Endothelial cell of umbilical vein (primary cell): ENCODE measurements around the gene DCLK1. TPM values are rescaled to one million over a fixed set of nuclear protein-coding genes. Genes with fewer than 3 reads are reported as not detected.

Experiments used
- BruUV-seq: library from RNA; stranded (reverse); fragments of 400-500 nt; replicated peaks from 2 replicates; lab custom pipeline; 2021; lab: Mats Ljungman, UMichigan
- CTCF ChIA-PET: fragments of 300-600, 350-600 bp; sonication (Branson Sonifier 250); formaldehyde crosslinking; loops from one replicate; lab custom pipeline; 2021; ENCODE audit warnings: antibody characterized with exemption, inconsistent platforms; lab: Charles Lee
- POLR2A ChIA-PET: fragments of 300-600, 350-600 bp; sonication (Branson Sonifier 250); formaldehyde crosslinking; loops from one replicate; lab custom pipeline; 2021; ENCODE audit warnings: antibody characterized with exemption, inconsistent platforms; lab: Charles Lee
- DNase-seq: peaks from one replicate; pipeline ENCODE4 v3.0.0-alpha.2; 2011; ENCODE audit warnings: low read depth, low spot score
- FAIRE-seq: peaks from 2 replicates; lab custom pipeline; 2011; peaks lifted over from hg19 to GRCh38; lab: Jason Lieb, UNC
- H2AFZ ChIP-seq: 2 replicates; pipeline ENCODE4 v1.6.0; 2012; ENCODE audit warnings: low read depth, low read length, control low read depth, inconsistent platforms
- H3K27ac ChIP-seq: 2 replicates; pipeline ENCODE4 v1.5.1; 2011; ENCODE audit warnings: low read depth, mild to moderate bottlenecking, control low read depth, low read length, moderate library complexity; ENCODE audit not compliant: insufficient read depth
- H3K27me3 ChIP-seq, 2 experiments: 2 replicates each; pipeline versions ENCODE4 v1.6.0 to v1.6.1; 2011; ENCODE audit warnings: low read length in 2 of 2, mixed read lengths in 1 of 2; ENCODE audit not compliant: control insufficient read depth in 2 of 2, insufficient read depth in 2 of 2
- H3K36me3 ChIP-seq, 2 experiments: 2 replicates in 1 of 2; 3 replicates in 1 of 2; pipeline ENCODE4 v1.5.1; 2011; ENCODE audit warnings: low read length in 2 of 2, mild to moderate bottlenecking in 1 of 2, moderate library complexity in 1 of 2; ENCODE audit not compliant: control insufficient read depth in 2 of 2, insufficient read depth in 2 of 2; ENCODE audit errors: extremely low read depth in 1 of 2
- H3K4me1 ChIP-seq: 3 replicates; pipeline ENCODE4 v1.5.1; 2011; ENCODE audit warnings: mild to moderate bottlenecking, low read length; ENCODE audit not compliant: control insufficient read depth, insufficient read depth; ENCODE audit errors: extremely low read depth
- H3K4me2 ChIP-seq: 2 replicates; pipeline ENCODE4 v1.6.1; 2011; ENCODE audit warnings: low read length, control low read depth, mixed read lengths; ENCODE audit not compliant: insufficient read depth
- H3K4me3 ChIP-seq, 3 experiments: fragments of 200-600 bp in 1 of 3; sonication (generic), shearing (Covaris generic) in 1 of 3; replicated peaks in 1 of 3; 2 replicates each; pipeline ENCODE4 v1.5.1; 2011 to 2016; ENCODE audit warnings: control low read depth in 3 of 3, low read length in 3 of 3, mild to moderate bottlenecking in 2 of 3, inconsistent platforms in 1 of 3, low read depth in 1 of 3, moderate library complexity in 1 of 3; ENCODE audit not compliant: insufficient read depth in 1 of 3
- H3K79me2 ChIP-seq: 2 replicates; pipeline ENCODE4 v1.6.0; 2012; ENCODE audit warnings: low read length, inconsistent platforms; ENCODE audit not compliant: control insufficient read depth, insufficient read depth
- H3K9ac ChIP-seq: replicated peaks from 2 replicates; pipeline ENCODE3; 2011; ENCODE audit warnings: low read length, control low read depth; ENCODE audit not compliant: insufficient read depth; ENCODE audit errors: extremely low read depth
- H3K9me1 ChIP-seq: replicated peaks from 3 replicates; pipeline ENCODE4 v1.6.0; 2011; ENCODE audit warnings: mild to moderate bottlenecking, low read length; ENCODE audit not compliant: control insufficient read depth, insufficient read depth; ENCODE audit errors: extremely low read depth
- H3K9me3 ChIP-seq: replicated peaks from 2 replicates; pipeline ENCODE4 v1.5.1; 2012; ENCODE audit warnings: low read length, inconsistent platforms; ENCODE audit not compliant: control insufficient read depth, insufficient read depth
- H4K20me1 ChIP-seq: replicated peaks from 2 replicates; pipeline ENCODE3; 2011; ENCODE audit warnings: mild to moderate bottlenecking, low read length; ENCODE audit not compliant: control insufficient read depth, insufficient read depth; ENCODE audit errors: extremely low read depth
- EZH2 ChIP-seq: IDR thresholded peaks from 2 replicates; pipeline ENCODE4 v1.6.1; 2012; ENCODE audit warnings: borderline replicate concordance, low read depth, mild to moderate bottlenecking, moderate library complexity, low read length, inconsistent platforms; ENCODE audit not compliant: severe bottlenecking
- FOS ChIP-seq: IDR thresholded peaks from 2 replicates; pipeline ENCODE4 v1.6.1; 2011; ENCODE audit warnings: mild to moderate bottlenecking, low read length, moderate library complexity, borderline replicate concordance; ENCODE audit not compliant: insufficient read depth
- GATA2 ChIP-seq: IDR thresholded peaks from 2 replicates; pipeline ENCODE4 v1.7.0; 2011; ENCODE audit warnings: low read depth, mild to moderate bottlenecking, moderate library complexity, mixed read lengths, low read length; ENCODE audit not compliant: insufficient read length, insufficient read depth
- JUN ChIP-seq: IDR thresholded peaks from 2 replicates; pipeline ENCODE4 v1.6.1; 2011; ENCODE audit warnings: borderline replicate concordance, low read depth; ENCODE audit not compliant: insufficient read length, insufficient read depth
- MYC ChIP-seq: IDR thresholded peaks from one replicate; pipeline ENCODE4 v1.6.1; 2011; ENCODE audit warnings: mild to moderate bottlenecking, low read depth, low read length
- POLR2A ChIP-seq: IDR thresholded peaks from 2 replicates; pipeline ENCODE4 v1.6.1; 2012; ENCODE audit warnings: low read depth, mild to moderate bottlenecking, control low read depth, low read length
- POLR2AphosphoS5 ChIP-seq: IDR thresholded peaks from 2 replicates; pipeline ENCODE4 v1.6.1; 2012; ENCODE audit warnings: low read depth, mild to moderate bottlenecking, control low read depth, low read length, moderate library complexity; ENCODE audit not compliant: insufficient read depth
- dilution Hi-C: fragments of 300-500 bp; cut with MboI; formaldehyde crosslinking; loops from one replicate; pipeline ENCODE4 v1.15.0; 2019; ENCODE audit warnings: low sequenced_read_pairs; ENCODE audit not compliant: extremely low pct_ligation_motif_present
- intact Hi-C: fragments of 100-400 bp; cut with micrococcal nuclease; formaldehyde crosslinking; loops from one replicate; pipeline ENCODE4 v1.10.0; 2022
- polyA plus RNA-seq, 4 experiments: library from polyadenylated mRNA; depleted of rRNA in 3 of 4; stranded (reverse) in 3 of 4; unstranded in 1 of 4; fragments of >200 nt; gene quantifications; 2 replicates each; pipeline versions ENCODE4 v1.2.1 to v1.2.3, GENCODE V29; 2011 to 2012; ENCODE audit warnings: missing spikeins in 1 of 4
- total RNA-seq: library from RNA; stranded (reverse); gene quantifications from 2 replicates; pipeline ENCODE4 v1.2.3, GENCODE V29; 2021
- TF ChIP-seq, protein P1 (sequence below), 2 donors: IDR thresholded peaks; 1 replicate in 1 of 2; 2 replicates in 1 of 2; pipeline ENCODE4 v1.5.1; 2011; ENCODE audit warnings: low read length in 2 of 2, mild to moderate bottlenecking in 2 of 2, moderate library complexity in 2 of 2, control low read depth in 1 of 2, inconsistent platforms in 1 of 2, low read depth in 1 of 2; ENCODE audit not compliant: insufficient read depth in 1 of 2; ENCODE audit errors: extremely low read depth in 1 of 2
- TF ChIP-seq, protein P2 (sequence below): IDR thresholded peaks from 2 replicates; pipeline ENCODE4 v1.6.1; 2011; ENCODE audit not compliant: insufficient read depth, insufficient read length

The DCLK1 gene
- total and polyA plus RNA-seq, 2 donors (not counting 3 experiments of a cell fraction or from before 2014, with no cell fraction given), result 0.28 to 3.9 TPM

DNA sequence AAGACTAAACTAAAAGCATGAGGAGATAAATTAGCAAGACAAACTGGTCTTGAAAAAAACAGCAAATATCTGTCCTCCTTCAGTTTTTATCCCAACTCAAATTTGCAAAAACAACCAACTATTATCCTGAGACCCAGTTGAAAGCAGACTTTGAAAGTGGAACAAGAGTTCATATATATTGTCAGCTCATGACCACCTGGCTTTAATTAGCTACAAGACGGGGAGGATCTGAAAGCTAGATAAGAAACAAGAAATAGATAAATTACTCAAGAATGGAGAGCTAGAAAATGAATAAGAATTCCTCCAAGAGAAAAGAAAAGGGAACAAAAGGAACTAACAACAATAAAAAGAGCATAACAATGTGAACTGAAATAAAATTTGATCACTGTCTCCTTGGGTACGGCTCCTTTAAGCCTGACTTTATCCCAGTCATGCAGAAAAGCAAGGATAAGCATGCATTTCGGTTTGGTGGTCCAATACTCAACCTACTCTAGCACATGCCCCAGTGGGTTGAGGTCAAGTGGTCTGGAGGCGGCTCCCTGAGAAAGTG is 246.9 kb downstream of the DCLK1 start:
- no peaks in the 10 kb centered on the region for H3K36me3 ChIP-seq
- H3K4me1 ChIP-seq, result no peaks in the 10 kb centered on the region
- dilution Hi-C loops, result no loop called here
- DNase-seq, result no peak
- no peaks in the 10 kb centered on the region for H3K27me3 ChIP-seq
- no peaks in the 10 kb centered on the region for H3K9me1 ChIP-seq
- CTCF ChIA-PET, result no interaction called here
- no peak for TF ChIP-seq POLR2AphosphoS5
- no peak for TF ChIP-seq JUN
- TF ChIP-seq FOS, result no peak
- TF ChIP-seq, protein P1, sequence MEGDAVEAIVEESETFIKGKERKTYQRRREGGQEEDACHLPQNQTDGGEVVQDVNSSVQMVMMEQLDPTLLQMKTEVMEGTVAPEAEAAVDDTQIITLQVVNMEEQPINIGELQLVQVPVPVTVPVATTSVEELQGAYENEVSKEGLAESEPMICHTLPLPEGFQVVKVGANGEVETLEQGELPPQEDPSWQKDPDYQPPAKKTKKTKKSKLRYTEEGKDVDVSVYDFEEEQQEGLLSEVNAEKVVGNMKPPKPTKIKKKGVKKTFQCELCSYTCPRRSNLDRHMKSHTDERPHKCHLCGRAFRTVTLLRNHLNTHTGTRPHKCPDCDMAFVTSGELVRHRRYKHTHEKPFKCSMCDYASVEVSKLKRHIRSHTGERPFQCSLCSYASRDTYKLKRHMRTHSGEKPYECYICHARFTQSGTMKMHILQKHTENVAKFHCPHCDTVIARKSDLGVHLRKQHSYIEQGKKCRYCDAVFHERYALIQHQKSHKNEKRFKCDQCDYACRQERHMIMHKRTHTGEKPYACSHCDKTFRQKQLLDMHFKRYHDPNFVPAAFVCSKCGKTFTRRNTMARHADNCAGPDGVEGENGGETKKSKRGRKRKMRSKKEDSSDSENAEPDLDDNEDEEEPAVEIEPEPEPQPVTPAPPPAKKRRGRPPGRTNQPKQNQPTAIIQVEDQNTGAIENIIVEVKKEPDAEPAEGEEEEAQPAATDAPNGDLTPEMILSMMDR (IDR thresholded peaks at IDR 0.05; ENCODE audit: extremely low read depth in 1 of 2, insufficient read depth in 1 of 2, low read depth in 1 of 2, low read length in 2 of 2), result no peak
- TF ChIP-seq, protein P2, sequence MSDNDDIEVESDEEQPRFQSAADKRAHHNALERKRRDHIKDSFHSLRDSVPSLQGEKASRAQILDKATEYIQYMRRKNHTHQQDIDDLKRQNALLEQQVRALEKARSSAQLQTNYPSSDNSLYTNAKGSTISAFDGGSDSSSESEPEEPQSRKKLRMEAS, result no peak
- TF ChIP-seq MYC, result no peak
- no peak for TF ChIP-seq GATA2
- no peak for TF ChIP-seq EZH2
- no peak for TF ChIP-seq POLR2A
- POLR2A ChIA-PET, result no interaction called here
- no peak for FAIRE-seq
- H2AFZ ChIP-seq, result no peak overlapping the region
- no TSS peak for BruUV-seq
- intact Hi-C loops, result no loop called here
- H4K20me1 ChIP-seq, result no peaks in the 10 kb centered on the region
- no peak overlapping the region for H3K27ac ChIP-seq
- H3K4me3 ChIP-seq, result no peak overlapping the region
- no peaks in the 10 kb centered on the region for H3K9me3 ChIP-seq
- H3K9ac ChIP-seq, result no peak overlapping the region
- no peaks in the 10 kb centered on the region for H3K79me2 ChIP-seq
- no peak overlapping the region for H3K4me2 ChIP-seq
